Endothelial cell of umbilical vein (primary cell): ENCODE measurements around the gene SMCHD1. TPM values are rescaled to one million over a fixed set of nuclear protein-coding genes. Genes with fewer than 3 reads are reported as not detected.
"Not testable (repeated sequence)": the region's sequence is repeated elsewhere in the genome, so short reads cannot be mapped to it uniquely, and the experiment has no call there.

ENCODE experiments used
- BruUV-seq: library from RNA; stranded (reverse); fragments of 400-500 nt; replicated peaks from 2 replicates; lab custom pipeline; 2021; lab: Mats Ljungman, UMichigan
- CTCF ChIA-PET: fragments of 300-600, 350-600 bp; sonication (Branson Sonifier 250); formaldehyde crosslinking; loops from one replicate; lab custom pipeline; 2021; ENCODE audit warnings: antibody characterized with exemption, inconsistent platforms; lab: Charles Lee
- POLR2A ChIA-PET: fragments of 300-600, 350-600 bp; sonication (Branson Sonifier 250); formaldehyde crosslinking; loops from one replicate; lab custom pipeline; 2021; ENCODE audit warnings: antibody characterized with exemption, inconsistent platforms; lab: Charles Lee
- DNase-seq: peaks from one replicate; pipeline ENCODE4 v3.0.0-alpha.2; 2011; ENCODE audit warnings: low read depth, low spot score
- FAIRE-seq: peaks from 2 replicates; lab custom pipeline; 2011; peaks lifted over from hg19 to GRCh38; lab: Jason Lieb, UNC
- H2AFZ ChIP-seq: 2 replicates; pipeline ENCODE4 v1.6.0; 2012; ENCODE audit warnings: low read depth, low read length, control low read depth, inconsistent platforms
- H3K27ac ChIP-seq: 2 replicates; pipeline ENCODE4 v1.5.1; 2011; ENCODE audit warnings: low read depth, mild to moderate bottlenecking, control low read depth, low read length, moderate library complexity; ENCODE audit not compliant: insufficient read depth
- H3K27me3 ChIP-seq, 2 experiments: 2 replicates each; pipeline versions ENCODE4 v1.6.0 to v1.6.1; 2011; ENCODE audit warnings: low read length in 2 of 2, mixed read lengths in 1 of 2; ENCODE audit not compliant: control insufficient read depth in 2 of 2, insufficient read depth in 2 of 2
- H3K36me3 ChIP-seq, 2 experiments: 2 replicates in 1 of 2; 3 replicates in 1 of 2; pipeline ENCODE4 v1.5.1; 2011; ENCODE audit warnings: low read length in 2 of 2, mild to moderate bottlenecking in 1 of 2, moderate library complexity in 1 of 2; ENCODE audit not compliant: control insufficient read depth in 2 of 2, insufficient read depth in 2 of 2; ENCODE audit errors: extremely low read depth in 1 of 2
- H3K4me1 ChIP-seq: 3 replicates; pipeline ENCODE4 v1.5.1; 2011; ENCODE audit warnings: mild to moderate bottlenecking, low read length; ENCODE audit not compliant: control insufficient read depth, insufficient read depth; ENCODE audit errors: extremely low read depth
- H3K4me2 ChIP-seq: 2 replicates; pipeline ENCODE4 v1.6.1; 2011; ENCODE audit warnings: low read length, control low read depth, mixed read lengths; ENCODE audit not compliant: insufficient read depth
- H3K4me3 ChIP-seq, 3 experiments: fragments of 200-600 bp in 1 of 3; sonication (generic), shearing (Covaris generic) in 1 of 3; replicated peaks in 1 of 3; 2 replicates each; pipeline ENCODE4 v1.5.1; 2011 to 2016; ENCODE audit warnings: control low read depth in 3 of 3, low read length in 3 of 3, mild to moderate bottlenecking in 2 of 3, inconsistent platforms in 1 of 3, low read depth in 1 of 3, moderate library complexity in 1 of 3; ENCODE audit not compliant: insufficient read depth in 1 of 3
- H3K79me2 ChIP-seq: 2 replicates; pipeline ENCODE4 v1.6.0; 2012; ENCODE audit warnings: low read length, inconsistent platforms; ENCODE audit not compliant: control insufficient read depth, insufficient read depth
- H3K9ac ChIP-seq: replicated peaks from 2 replicates; pipeline ENCODE3; 2011; ENCODE audit warnings: low read length, control low read depth; ENCODE audit not compliant: insufficient read depth; ENCODE audit errors: extremely low read depth
- H3K9me1 ChIP-seq: replicated peaks from 3 replicates; pipeline ENCODE4 v1.6.0; 2011; ENCODE audit warnings: mild to moderate bottlenecking, low read length; ENCODE audit not compliant: control insufficient read depth, insufficient read depth; ENCODE audit errors: extremely low read depth
- H3K9me3 ChIP-seq: replicated peaks from 2 replicates; pipeline ENCODE4 v1.5.1; 2012; ENCODE audit warnings: low read length, inconsistent platforms; ENCODE audit not compliant: control insufficient read depth, insufficient read depth
- H4K20me1 ChIP-seq: replicated peaks from 2 replicates; pipeline ENCODE3; 2011; ENCODE audit warnings: mild to moderate bottlenecking, low read length; ENCODE audit not compliant: control insufficient read depth, insufficient read depth; ENCODE audit errors: extremely low read depth
- CTCF ChIP-seq, 2 donors: IDR thresholded peaks; 1 replicate in 1 of 2; 2 replicates in 1 of 2; pipeline ENCODE4 v1.5.1; 2011; ENCODE audit warnings: low read length in 2 of 2, mild to moderate bottlenecking in 2 of 2, moderate library complexity in 2 of 2, control low read depth in 1 of 2, inconsistent platforms in 1 of 2, low read depth in 1 of 2; ENCODE audit not compliant: insufficient read depth in 1 of 2; ENCODE audit errors: extremely low read depth in 1 of 2
- EZH2 ChIP-seq: IDR thresholded peaks from 2 replicates; pipeline ENCODE4 v1.6.1; 2012; ENCODE audit warnings: borderline replicate concordance, low read depth, mild to moderate bottlenecking, moderate library complexity, low read length, inconsistent platforms; ENCODE audit not compliant: severe bottlenecking
- FOS ChIP-seq: IDR thresholded peaks from 2 replicates; pipeline ENCODE4 v1.6.1; 2011; ENCODE audit warnings: mild to moderate bottlenecking, low read length, moderate library complexity, borderline replicate concordance; ENCODE audit not compliant: insufficient read depth
- GATA2 ChIP-seq: IDR thresholded peaks from 2 replicates; pipeline ENCODE4 v1.7.0; 2011; ENCODE audit warnings: low read depth, mild to moderate bottlenecking, moderate library complexity, mixed read lengths, low read length; ENCODE audit not compliant: insufficient read length, insufficient read depth
- JUN ChIP-seq: IDR thresholded peaks from 2 replicates; pipeline ENCODE4 v1.6.1; 2011; ENCODE audit warnings: borderline replicate concordance, low read depth; ENCODE audit not compliant: insufficient read length, insufficient read depth
- MYC ChIP-seq: IDR thresholded peaks from one replicate; pipeline ENCODE4 v1.6.1; 2011; ENCODE audit warnings: mild to moderate bottlenecking, low read depth, low read length
- POLR2A ChIP-seq: IDR thresholded peaks from 2 replicates; pipeline ENCODE4 v1.6.1; 2012; ENCODE audit warnings: low read depth, mild to moderate bottlenecking, control low read depth, low read length
- POLR2AphosphoS5 ChIP-seq: IDR thresholded peaks from 2 replicates; pipeline ENCODE4 v1.6.1; 2012; ENCODE audit warnings: low read depth, mild to moderate bottlenecking, control low read depth, low read length, moderate library complexity; ENCODE audit not compliant: insufficient read depth
- dilution Hi-C: fragments of 300-500 bp; cut with MboI; formaldehyde crosslinking; loops from one replicate; pipeline ENCODE4 v1.15.0; 2019; ENCODE audit warnings: low sequenced_read_pairs; ENCODE audit not compliant: extremely low pct_ligation_motif_present
- intact Hi-C: fragments of 100-400 bp; cut with micrococcal nuclease; formaldehyde crosslinking; loops from one replicate; pipeline ENCODE4 v1.10.0; 2022
- polyA plus RNA-seq, 4 experiments: library from polyadenylated mRNA; depleted of rRNA in 3 of 4; stranded (reverse) in 3 of 4; unstranded in 1 of 4; fragments of >200 nt; gene quantifications; 2 replicates each; pipeline versions ENCODE4 v1.2.1 to v1.2.3, GENCODE V29; 2011 to 2012; ENCODE audit warnings: missing spikeins in 1 of 4
- total RNA-seq: library from RNA; stranded (reverse); gene quantifications from 2 replicates; pipeline ENCODE4 v1.2.3, GENCODE V29; 2021
- TF ChIP-seq, protein P1 (sequence below): IDR thresholded peaks from 2 replicates; pipeline ENCODE4 v1.6.1; 2011; ENCODE audit not compliant: insufficient read depth, insufficient read length

Gene SMCHD1
- total and polyA plus RNA-seq, 2 donors (not counting 3 experiments of a cell fraction or from before 2014, with no cell fraction given) = 7.4 to 39.9 TPM

DNA sequence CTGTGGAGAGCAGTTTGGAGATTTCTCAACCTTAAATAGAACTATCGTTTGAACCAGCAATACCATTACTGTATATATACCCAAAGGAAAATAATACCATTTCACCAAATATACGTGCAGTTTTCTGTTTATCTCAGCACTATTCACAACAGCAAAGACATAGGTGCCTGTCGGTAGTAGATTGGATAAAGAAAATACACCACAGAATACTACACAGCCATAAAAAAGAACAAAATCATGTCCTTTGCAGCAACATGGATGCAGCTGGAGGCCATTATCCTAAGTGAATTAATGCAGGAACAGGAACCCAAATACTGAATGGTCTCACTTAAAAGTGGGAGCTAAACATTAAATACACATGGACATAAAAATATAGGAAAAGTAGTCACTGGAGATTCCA is 81.3 kb downstream of the SMCHD1 start:
- H3K9ac ChIP-seq = no peak overlapping the region
- H3K27ac ChIP-seq = no peak overlapping the region
- POLR2A ChIA-PET = no interaction called here
- H4K20me1 ChIP-seq = no peaks in the 10 kb centered on the region
- H3K36me3 ChIP-seq = peaks cover 4 to 9% of the 10 kb centered on the region in 2 experiments
- intact Hi-C loops = no loop called here
- no peaks in the 10 kb centered on the region for H3K79me2 ChIP-seq
- no peak for FAIRE-seq
- DNase-seq = no peak
- no peak for TF ChIP-seq MYC
- TF ChIP-seq JUN = no peak
- no peak for TF ChIP-seq EZH2
- TF ChIP-seq CTCF (IDR thresholded peaks at IDR 0.05; ENCODE audit: extremely low read depth in 1 of 2, insufficient read depth in 1 of 2, low read depth in 1 of 2, low read length in 2 of 2) = no peak
- TF ChIP-seq, protein P1, sequence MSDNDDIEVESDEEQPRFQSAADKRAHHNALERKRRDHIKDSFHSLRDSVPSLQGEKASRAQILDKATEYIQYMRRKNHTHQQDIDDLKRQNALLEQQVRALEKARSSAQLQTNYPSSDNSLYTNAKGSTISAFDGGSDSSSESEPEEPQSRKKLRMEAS = no peak
- no peak for TF ChIP-seq POLR2A
- TF ChIP-seq GATA2 = no peak
- no peak for TF ChIP-seq POLR2AphosphoS5
- no peak for TF ChIP-seq FOS
- no peak overlapping the region for H3K4me2 ChIP-seq
- CTCF ChIA-PET = interaction anchor here (1.0 to 1.1 kb wide), 2 partner anchors 47 to 509 kb away, joined by 3 read pairs; no protein-coding TSS in a partner anchor
- H2AFZ ChIP-seq = no peak overlapping the region
- BruUV-seq = no TSS peak
- no peaks in the 10 kb centered on the region for H3K9me3 ChIP-seq
- no peak overlapping the region for H3K4me3 ChIP-seq
- no peaks in the 10 kb centered on the region for H3K9me1 ChIP-seq
- no peaks in the 10 kb centered on the region for H3K4me1 ChIP-seq
- dilution Hi-C loops = no loop called here
- H3K27me3 ChIP-seq = no peaks in the 10 kb centered on the region

DNA sequence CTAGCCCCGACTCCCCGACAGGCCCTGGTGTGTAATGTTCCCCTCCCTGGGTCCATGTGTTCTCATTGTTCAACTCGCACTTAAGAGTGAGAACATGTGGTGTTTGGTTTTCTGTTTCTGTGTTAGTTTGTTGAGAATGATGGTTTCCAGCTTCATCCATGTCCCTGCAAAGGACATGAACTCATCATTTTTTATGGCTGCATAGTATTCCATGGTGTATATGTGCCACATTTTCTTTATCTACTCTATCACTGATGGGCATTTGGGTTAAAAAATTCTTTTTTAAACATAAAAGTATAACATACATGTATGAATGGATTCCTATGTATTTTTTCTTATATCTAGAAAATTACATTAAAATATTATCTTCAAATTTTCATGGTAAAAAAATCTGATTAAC is 84.6 kb downstream of the SMCHD1 start:
- DNase-seq, intact Hi-C loops, H3K79me2 ChIP-seq, dilution Hi-C loops, H3K36me3 ChIP-seq, H3K9ac ChIP-seq, H3K9me1 ChIP-seq, H3K4me2 ChIP-seq, H3K4me1 ChIP-seq, H3K4me3 ChIP-seq, H3K27me3 ChIP-seq, H3K9me3 ChIP-seq, FAIRE-seq, CTCF ChIA-PET, H2AFZ ChIP-seq, BruUV-seq, H4K20me1 ChIP-seq, H3K27ac ChIP-seq, POLR2A ChIA-PET: not testable (repeated sequence)
